LoVo (cell line): ENCODE data around the gene SYNE4.
"Not testable (repeated sequence)": the region's sequence is repeated elsewhere in the genome, so short reads cannot be mapped to it uniquely, and the experiment has no call there.

Experiments used
- DNase-seq: peaks from one replicate; pipeline ENCODE4 v3.0.0-alpha.2; 2016; ENCODE audit warnings: low spot score

The SYNE4 gene

DNA sequence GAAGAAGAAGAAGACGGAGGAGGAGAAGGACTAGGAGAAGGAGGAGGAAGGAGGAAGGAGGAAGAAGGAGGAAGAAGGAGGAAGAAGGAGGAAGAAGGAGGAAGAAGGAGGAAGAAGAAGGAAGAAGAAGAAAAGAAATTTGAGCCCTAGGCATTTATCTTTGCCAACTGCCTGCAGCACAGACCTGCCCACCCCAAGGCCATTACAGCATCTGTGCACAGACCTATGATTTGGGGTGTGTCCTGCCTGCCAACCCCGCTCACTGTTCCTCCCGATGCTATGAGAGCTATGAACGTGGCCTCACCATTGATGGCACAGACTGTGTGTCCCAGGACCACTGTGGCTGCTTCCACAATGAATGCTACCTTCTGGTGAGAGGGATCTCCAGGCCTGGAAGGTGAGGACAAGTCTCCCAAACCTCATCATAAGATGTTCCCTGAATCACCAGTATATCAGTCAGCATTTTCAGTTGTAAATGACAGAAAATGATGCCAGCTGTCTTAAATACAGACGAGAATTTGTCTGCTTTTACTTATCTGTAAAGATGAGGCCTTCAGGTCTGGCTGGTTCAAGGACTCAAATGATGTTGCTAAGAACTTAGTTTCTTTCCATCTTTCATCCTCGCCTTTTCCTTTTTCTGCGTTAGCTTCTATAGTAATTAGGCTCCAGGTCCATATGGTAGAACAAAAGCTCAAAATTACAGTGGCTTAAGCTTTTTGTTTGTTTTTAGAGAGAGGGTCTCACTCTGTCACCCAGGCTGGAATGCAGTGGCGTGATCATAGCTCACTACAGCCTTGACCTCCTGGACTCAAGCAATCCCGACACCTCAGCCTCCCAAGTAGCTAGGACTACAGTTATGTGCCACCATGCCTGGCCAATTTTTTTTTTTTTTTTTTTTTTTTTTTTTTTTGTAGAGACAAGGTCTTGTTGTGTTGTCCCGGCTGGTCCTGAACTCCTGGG lies 17.6 kb downstream of the SYNE4 start:
- no peak for DNase-seq

GRCh38 chr19:35990156-35990555 lies 18.5 kb downstream of the SYNE4 start:
- no peak for DNase-seq

- no peak for DNase-seq
Measured at GRCh38 chr19:35988824-35989223, 19.8 kb downstream of the SYNE4 start.

DNA sequence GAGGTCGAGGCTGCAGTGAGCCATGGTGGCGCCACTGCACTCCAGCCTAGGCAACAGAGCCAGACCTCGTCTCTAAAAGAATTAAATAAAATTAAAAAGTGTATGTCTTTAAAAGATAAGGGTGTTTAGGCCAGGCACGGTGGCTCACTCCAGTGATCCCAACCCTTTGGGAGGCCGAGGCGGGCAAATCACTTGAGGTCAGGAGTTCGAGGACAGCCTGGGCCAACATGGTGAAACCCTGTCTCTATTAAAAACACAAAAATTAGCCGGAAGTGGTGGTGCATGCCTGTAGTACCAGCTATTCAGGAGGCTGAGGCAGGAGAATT lies 21.1 kb downstream of the SYNE4 start:
- DNase-seq = no peak

DNA sequence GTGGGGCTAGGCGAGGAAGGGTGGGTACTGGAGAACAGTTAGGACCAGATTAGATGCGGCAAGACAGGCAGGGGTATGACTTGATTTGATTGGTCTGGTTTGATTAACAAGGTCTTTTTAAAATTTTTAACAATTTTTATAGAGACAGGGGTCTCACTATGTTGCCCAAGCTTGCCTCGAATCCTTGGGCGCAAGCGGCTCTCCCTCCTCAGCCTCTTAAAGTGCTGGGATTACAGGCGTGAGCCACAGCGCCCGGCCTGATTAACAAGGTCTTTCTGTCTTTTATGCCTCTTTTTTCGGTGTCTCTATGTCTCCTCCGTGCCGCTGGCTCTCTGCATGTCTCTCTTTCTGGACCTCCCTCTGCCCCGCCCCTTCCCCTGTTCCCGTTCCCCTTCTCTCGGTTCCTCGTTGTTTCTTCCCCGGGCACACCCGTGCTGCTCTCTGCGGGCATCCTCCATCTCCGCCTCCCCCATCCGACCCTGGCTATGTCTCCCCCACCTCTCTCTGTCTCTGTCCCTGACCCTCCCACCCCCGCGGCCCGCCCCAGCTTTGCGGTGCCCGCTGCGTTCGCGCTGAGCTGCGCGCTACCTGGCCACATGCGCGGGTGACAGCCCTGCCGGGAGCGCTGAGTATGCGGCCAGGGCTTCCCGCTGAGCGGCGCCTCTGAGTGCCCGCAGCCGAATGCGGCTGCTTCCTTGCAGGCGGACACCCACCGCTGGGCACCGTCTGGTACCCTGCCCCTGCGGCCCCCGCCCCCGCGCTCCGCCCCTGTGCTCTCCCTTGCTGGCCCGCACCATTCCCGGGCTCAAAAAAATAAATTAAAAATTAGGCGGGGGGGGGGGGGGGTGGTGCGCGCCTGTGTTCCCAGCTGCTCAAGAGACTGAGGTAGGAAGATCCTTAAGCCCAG lies 21.7 kb downstream of the SYNE4 start:
- peak; percentile 18 for DNase-seq

- DNase-seq = no peak
Measured at GRCh38 chr19:35986111-35986510, 22.5 kb downstream of the SYNE4 start.

DNA sequence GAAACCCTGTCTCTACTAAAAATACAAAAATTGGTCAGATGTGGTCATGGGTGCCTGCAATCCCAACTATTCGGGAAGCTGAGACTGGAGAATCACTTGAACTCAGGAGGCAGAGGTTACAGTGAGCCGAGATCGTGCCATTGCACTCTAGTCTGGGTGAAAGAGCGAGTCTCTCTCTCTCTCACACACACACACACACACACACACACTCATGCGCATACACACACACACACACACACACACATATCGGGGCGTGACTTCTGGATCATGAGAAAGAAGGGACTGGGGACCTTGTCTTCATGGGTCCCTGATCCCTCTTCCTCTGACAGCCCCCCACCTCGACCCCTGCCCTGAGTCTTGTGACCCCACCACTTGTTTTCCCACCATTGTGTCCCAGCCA lies 25.4 kb downstream of the SYNE4 start:
- DNase-seq = no peak

GRCh38 chr19:35980997-35981396 lies 27.6 kb downstream of the SYNE4 start:
- not testable (repeated sequence) for DNase-seq

- DNase-seq = no peak
Measured at GRCh38 chr19:35978832-35979365, 29.7 kb downstream of the SYNE4 start.

DNA sequence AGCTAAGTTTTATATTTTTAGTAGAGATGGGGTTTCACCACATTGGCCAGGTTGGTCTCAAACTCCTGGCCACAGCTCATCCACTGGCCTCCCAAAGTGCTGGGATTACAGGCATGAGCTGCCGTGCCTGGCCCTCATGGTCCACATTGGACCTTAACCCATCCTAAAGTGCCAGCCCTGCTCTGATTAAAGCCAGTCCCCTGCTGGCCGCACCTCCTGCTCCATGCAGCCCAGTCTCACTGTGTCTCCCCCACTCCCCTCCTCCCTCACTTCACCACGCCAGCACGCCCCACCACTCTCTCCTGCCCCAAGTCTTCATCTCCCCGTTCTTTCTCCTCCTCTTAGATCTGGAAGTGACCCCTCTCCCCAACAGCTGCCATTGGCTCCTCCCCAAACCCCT lies 30.3 kb downstream of the SYNE4 start:
- DNase-seq = no peak

GRCh38 chr19:35977446-35978222 lies 31.0 kb downstream of the SYNE4 start:
- DNase-seq = no peak

GRCh38 chr19:35975608-35976214 lies 32.9 kb downstream of the SYNE4 start:
- no peak for DNase-seq

- no peak for DNase-seq
Measured at GRCh38 chr19:35973487-35973886, 35.1 kb downstream of the SYNE4 start.

GRCh38 chr19:35966771-35967170 lies 41.8 kb downstream of the SYNE4 start:
- no peak for DNase-seq

GRCh38 chr19:35963514-35963913 lies 45.1 kb downstream of the SYNE4 start:
- DNase-seq = peak; percentile 28

DNA sequence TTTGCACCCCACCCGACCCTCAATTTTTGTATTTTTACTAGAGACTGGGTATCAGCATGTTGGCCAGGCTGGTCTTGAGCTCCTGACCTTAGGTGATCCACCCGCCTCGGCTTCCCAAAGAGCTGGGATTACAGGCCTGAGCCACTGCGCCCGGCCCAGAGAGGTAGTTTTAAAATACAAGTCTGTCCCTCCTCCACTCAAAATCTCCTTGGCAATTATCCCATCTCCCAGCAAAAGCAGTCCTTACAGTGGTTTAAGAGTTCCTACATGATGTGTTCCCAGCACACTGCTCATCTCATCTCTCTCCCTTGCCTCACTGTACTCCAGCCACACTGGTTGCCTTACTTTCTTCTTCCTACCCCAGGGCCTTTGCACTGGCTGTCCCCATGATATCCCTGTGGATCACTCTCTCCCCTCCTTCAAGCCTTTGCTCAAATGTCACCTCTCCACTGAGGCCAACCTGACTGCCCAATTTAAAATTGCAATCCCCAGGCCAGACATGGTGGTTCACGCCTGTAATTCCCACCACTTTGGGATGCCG lies 48.1 kb downstream of the SYNE4 start:
- DNase-seq = no peak

DNA sequence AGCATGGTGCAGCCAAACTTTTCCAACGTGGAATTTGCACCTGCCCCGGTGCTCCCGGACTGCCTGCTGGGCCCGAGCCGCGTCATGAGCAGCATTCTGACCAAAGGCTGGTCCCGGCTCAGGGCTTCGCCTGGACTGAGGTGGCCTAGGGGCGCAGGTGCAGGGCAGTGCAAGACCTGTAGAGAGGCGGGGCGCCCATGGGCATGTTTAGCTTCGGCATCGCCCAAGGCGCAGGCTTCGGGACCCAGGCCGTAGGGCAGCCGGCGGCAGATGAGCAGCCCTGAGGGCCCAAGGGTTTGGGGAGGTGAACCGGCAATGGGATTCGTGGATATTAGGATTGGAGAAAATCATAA lies 48.7 kb downstream of the SYNE4 start:
- DNase-seq = no peak

DNA sequence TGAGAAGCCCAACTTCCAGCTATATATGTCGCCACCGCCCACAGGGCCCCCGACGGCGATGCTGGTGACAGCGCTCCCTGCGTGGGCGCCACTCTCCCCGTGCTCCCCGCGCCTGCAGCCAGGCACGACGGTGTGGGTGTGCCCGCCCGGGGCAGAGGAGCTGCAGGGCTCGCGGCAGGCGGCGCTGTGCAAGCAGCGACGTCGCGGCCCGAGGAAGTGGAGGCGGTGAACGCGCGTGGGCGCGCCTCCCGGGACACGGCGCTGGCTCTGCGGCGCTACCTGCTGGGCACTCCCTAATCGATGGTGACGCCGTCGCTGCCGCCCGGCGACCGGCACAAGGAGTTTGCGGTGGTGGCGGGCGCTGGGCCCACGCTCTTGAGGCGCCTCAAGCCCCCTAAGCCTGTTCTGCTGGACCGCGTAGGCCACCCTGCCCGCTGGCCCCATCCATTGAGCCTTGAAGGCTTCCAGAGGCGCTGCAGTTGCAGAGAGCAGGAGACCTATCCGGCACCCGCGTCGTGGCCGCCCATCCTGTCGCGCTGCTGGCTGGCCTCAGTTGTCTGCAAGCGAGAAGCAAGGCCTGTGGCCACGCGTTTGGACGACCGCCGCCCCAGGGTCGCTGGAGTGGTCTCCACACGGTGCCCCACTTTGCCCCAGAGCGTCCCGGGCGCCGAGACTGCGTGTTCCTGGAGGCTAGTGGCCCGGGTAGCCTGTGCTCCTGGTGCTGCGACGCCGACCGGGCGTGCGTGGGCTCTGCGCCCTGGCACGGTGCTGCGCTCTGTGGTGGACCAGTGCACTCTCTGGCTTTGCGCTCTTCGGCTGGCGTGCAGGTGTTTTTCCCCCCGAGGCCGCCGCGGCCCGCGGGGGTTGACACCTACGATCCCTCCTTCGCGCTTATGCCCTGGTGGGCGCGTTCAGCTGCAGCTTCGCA lies 49.3 kb downstream of the SYNE4 start:
- no peak for DNase-seq

DNA sequence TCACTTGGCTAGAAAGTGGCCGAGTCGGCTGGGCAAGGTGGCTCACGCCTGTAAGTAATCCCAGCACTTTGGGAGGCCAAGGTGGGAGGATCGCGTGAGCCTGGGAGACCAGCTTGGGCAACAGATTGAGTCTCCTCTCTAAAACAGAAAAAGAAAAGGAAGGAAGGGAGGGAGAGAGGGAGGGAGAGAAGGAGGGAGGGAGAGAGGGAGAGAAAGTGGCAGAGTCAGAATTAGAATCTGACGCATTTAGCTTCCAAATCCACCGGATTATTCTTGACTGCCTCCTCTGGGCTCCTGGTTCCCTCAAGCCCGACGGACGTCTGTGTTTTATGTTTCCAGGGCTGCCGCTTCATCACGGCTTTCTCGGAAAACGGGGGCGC lies 50.0 kb downstream of the SYNE4 start:
- DNase-seq = no peak

GRCh38 chr19:35957411-35957810 lies 51.2 kb downstream of the SYNE4 start:
- not testable (repeated sequence) for DNase-seq
